Stimulated activated naive CD4-positive, alpha-beta T cell treated with Interleukin-2 at 50 U/mL for 16 hours (primary cell): ENCODE measurements around the gene DGUOK.
"Not testable (repeated sequence)": the region's sequence is repeated elsewhere in the genome, so short reads cannot be mapped to it uniquely, and the experiment has no call there.

ENCODE experiments used
- DNase-seq: peaks from one replicate; lab custom pipeline; 2025; lab: John Stamatoyannopoulos, UW

Gene DGUOK

GRCh38 chr2:73901143-73901542, 25.5 kb upstream of the DGUOK start:
- DNase-seq: no peak

GRCh38 chr2:73902284-73902683, 24.4 kb upstream of the DGUOK start:
- DNase-seq: no peak

GRCh38 chr2:73903313-73903712, 23.4 kb upstream of the DGUOK start:
- DNase-seq: no peak

GRCh38 chr2:73903949-73904613, 22.6 kb upstream of the DGUOK start:
- DNase-seq: not testable (repeated sequence)

GRCh38 chr2:73904952-73905351, 21.7 kb upstream of the DGUOK start:
- no peak for DNase-seq

- DNase-seq: no peak
These were observed 19.7 kb upstream of the DGUOK start for GRCh38 chr2:73906847-73907505.

- DNase-seq: peak; percentile 48
These were observed 18.7 kb upstream of the DGUOK start for GRCh38 chr2:73907840-73908452.

GRCh38 chr2:73908689-73909652, 17.7 kb upstream of the DGUOK start:
- no peak for DNase-seq

- no peak for DNase-seq
These were observed 15.7 kb upstream of the DGUOK start for GRCh38 chr2:73910873-73911547.

GRCh38 chr2:73911548-73912208, 15.0 kb upstream of the DGUOK start:
- DNase-seq: no peak

- no peak for DNase-seq
These were observed 13.1 kb upstream of the DGUOK start for GRCh38 chr2:73913414-73914054.

GRCh38 chr2:73914667-73915066, 12.0 kb upstream of the DGUOK start:
- DNase-seq: no peak

GRCh38 chr2:73915437-73915993, 11.2 kb upstream of the DGUOK start:
- no peak for DNase-seq

- no peak for DNase-seq
These were observed 10.0 kb upstream of the DGUOK start for GRCh38 chr2:73916666-73917065.

- DNase-seq: no peak
These were observed 9.4 kb upstream of the DGUOK start for GRCh38 chr2:73917296-73917695.

GRCh38 chr2:73917696-73918207, 8.9 kb upstream of the DGUOK start:
- DNase-seq: no peak

- DNase-seq: no peak
These were observed 7.8 kb upstream of the DGUOK start for GRCh38 chr2:73918856-73919255.

GRCh38 chr2:73919596-73920228, 7.0 kb upstream of the DGUOK start:
- DNase-seq: no peak
